AG04450 (cell line): ENCODE measurements around the gene DYNLRB1. TPM values are rescaled to one million over a fixed set of nuclear protein-coding genes. Genes with fewer than 3 reads are reported as not detected.
"Not testable (repeated sequence)": the region's sequence is repeated elsewhere in the genome, so short reads cannot be mapped to it uniquely, and the experiment has no call there.

Experiments used
- CTCF ChIA-PET: fragments of 300-600, 350-600 bp; formaldehyde crosslinking; extraction: SDS; loops from one replicate; lab custom pipeline; 2022; ENCODE audit warnings: antibody characterized with exemption, inconsistent platforms; lab: Charles Lee
- POLR2A ChIA-PET: fragments of 350-600 bp; formaldehyde crosslinking; extraction: SDS; loops from one replicate; lab custom pipeline; 2021; ENCODE audit warnings: antibody characterized with exemption, inconsistent platforms; lab: Yijun Ruan, JAX
- DNase-seq: peaks from one replicate; pipeline ENCODE4 v3.0.0-alpha.2; 2011; ENCODE audit warnings: low read depth, low spot score
- H3K27ac ChIP-seq: one replicate; pipeline ENCODE4 v1.5.1; 2012; ENCODE audit warnings: low read depth, low read length, control low read depth
- H3K27me3 ChIP-seq: one replicate; pipeline ENCODE4 v1.6.0; 2012; ENCODE audit warnings: low read length; ENCODE audit not compliant: control insufficient read depth, insufficient read depth
- H3K4me3 ChIP-seq: 2 replicates; pipeline ENCODE4 v1.5.1; 2011; ENCODE audit warnings: mild to moderate bottlenecking, low read depth, low read length, control low read depth
- H3K9me3 ChIP-seq: 2 replicates; pipeline ENCODE4 v1.5.1; 2012; ENCODE audit warnings: low read length; ENCODE audit not compliant: control insufficient read depth, insufficient read depth
- polyA plus RNA-seq: library from polyadenylated mRNA; depleted of rRNA; stranded (reverse); fragments of >200 nt; gene quantifications from 2 replicates; pipeline ENCODE4 v1.2.3, GENCODE V29; 2011
- TF ChIP-seq, protein P1 (sequence below): IDR thresholded peaks from 2 replicates; pipeline ENCODE4 v1.5.1; 2011; ENCODE audit warnings: low read depth, low read length, control low read depth, inconsistent platforms

DYNLRB1 gene
- polyA plus RNA-seq, 1 experiment: 256 TPM

DNA sequence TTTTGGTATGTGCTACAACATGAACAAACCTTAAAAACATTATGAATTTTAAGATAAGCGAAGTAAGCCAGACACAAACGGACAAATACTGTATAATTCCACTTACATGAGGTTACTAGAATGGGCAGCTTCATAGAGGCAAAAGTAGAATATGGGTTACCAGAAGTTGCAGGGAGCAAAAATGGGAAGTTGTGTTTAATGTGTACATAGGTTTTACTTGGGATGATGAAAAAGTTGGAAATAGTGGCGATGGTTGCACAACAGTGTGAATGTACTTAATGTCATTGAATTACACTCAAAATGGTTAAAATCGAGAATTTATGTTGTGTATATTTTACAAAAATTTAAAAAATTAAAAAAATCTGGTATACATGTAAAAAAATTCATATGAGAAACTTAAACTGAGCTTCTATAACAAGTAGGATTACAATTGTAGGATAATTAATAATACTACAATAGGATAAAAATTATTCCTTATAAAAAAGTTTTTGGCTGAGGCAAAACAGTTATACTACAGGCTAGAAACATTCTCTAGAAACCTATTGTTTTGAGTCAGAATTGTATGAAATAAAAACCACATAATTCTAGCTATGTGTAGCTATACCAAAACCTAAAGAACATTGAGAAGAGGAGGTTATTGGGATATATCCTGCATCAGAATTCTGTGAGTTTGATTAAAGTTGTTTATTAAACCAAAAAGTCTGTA lies 24.8 kb upstream of the DYNLRB1 start:
- Histone ChIP-seq H3K27ac (no peak overlapping the region), H3K4me3 (no peak overlapping the region), H3K9me3 (no peaks in the 10 kb centered on the region), H3K27me3 (no peaks in the 10 kb centered on the region)
- TF ChIP-seq, protein P1, sequence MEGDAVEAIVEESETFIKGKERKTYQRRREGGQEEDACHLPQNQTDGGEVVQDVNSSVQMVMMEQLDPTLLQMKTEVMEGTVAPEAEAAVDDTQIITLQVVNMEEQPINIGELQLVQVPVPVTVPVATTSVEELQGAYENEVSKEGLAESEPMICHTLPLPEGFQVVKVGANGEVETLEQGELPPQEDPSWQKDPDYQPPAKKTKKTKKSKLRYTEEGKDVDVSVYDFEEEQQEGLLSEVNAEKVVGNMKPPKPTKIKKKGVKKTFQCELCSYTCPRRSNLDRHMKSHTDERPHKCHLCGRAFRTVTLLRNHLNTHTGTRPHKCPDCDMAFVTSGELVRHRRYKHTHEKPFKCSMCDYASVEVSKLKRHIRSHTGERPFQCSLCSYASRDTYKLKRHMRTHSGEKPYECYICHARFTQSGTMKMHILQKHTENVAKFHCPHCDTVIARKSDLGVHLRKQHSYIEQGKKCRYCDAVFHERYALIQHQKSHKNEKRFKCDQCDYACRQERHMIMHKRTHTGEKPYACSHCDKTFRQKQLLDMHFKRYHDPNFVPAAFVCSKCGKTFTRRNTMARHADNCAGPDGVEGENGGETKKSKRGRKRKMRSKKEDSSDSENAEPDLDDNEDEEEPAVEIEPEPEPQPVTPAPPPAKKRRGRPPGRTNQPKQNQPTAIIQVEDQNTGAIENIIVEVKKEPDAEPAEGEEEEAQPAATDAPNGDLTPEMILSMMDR: no peak
- CTCF ChIA-PET: interaction anchor here (0.8 to 1.6 kb wide), 2 partner anchors 27 to 179 kb away, joined by 3 to 9 read pairs; no protein-coding TSS in a partner anchor
- POLR2A ChIA-PET: no interaction called here
- no peak for DNase-seq

DNA sequence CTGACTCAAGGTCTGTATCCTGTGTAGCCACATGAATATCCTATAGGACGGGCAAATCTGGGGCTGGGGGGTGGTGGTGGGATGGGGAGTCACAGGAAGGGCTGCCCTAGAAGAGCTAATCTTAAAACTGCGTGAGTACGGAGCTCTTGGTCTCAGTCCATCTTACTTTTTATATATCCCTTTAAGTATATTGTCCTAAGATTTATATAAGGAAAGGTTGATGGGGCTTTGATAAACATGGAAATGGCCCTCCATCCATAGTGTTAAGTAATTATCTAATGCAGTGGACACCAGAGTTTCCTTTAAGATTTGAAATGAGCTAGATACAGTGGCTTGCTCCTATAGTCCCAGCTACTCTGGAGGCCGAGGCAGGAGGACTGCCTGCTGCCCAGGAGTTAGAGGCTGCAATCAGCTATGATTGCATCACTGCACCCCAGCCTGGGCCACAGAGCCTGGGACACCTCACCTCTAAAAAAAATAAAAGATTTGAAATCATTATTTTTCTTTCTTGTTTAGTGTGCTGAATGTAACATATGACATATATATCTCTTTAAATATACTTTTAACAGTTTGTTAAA lies 24.2 kb upstream of the DYNLRB1 start:
- TF ChIP-seq, protein P1: no peak
- no peaks in the 10 kb centered on the region for H3K27me3 ChIP-seq
- H3K4me3 ChIP-seq: no peak overlapping the region
- no peak overlapping the region for H3K27ac ChIP-seq
- ChIA-PET POLR2A (no interaction called here), CTCF (interaction anchor here (0.8 to 1.6 kb wide), 2 partner anchors 28 to 179 kb away, joined by 3 to 9 read pairs; no protein-coding TSS in a partner anchor)
- no peaks in the 10 kb centered on the region for H3K9me3 ChIP-seq
- no peak for DNase-seq

DNA sequence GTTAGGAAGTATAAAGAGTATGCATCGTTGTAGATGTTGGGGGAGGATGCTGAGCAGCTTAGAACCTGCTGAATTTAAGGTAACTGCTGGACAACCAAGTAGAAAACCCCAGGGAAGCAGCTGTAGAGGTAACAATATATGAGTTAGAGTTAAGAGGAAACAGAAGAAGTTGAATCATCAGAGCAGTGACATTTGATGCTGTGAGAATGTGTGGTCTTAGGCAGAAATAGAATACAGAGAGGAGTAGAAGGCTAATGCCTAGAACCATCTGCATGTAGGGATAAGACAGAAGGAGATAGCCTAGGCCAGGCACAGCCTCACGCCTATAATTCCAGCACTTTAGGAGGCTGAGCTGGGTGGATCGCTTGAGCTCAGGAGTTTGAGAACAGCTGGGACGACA lies 22.6 kb upstream of the DYNLRB1 start:
- no peaks in the 10 kb centered on the region for H3K27me3 ChIP-seq
- DNase-seq: no peak
- POLR2A ChIA-PET: no interaction called here
- TF ChIP-seq, protein P1: no peak
- no peak overlapping the region for H3K4me3 ChIP-seq
- CTCF ChIA-PET: interaction anchor here (0.5 to 1.0 kb wide), 3 partner anchors 16 to 181 kb away, joined by 3 read pairs; no protein-coding TSS in a partner anchor
- no peaks in the 10 kb centered on the region for H3K9me3 ChIP-seq
- H3K27ac ChIP-seq: no peak overlapping the region

DNA sequence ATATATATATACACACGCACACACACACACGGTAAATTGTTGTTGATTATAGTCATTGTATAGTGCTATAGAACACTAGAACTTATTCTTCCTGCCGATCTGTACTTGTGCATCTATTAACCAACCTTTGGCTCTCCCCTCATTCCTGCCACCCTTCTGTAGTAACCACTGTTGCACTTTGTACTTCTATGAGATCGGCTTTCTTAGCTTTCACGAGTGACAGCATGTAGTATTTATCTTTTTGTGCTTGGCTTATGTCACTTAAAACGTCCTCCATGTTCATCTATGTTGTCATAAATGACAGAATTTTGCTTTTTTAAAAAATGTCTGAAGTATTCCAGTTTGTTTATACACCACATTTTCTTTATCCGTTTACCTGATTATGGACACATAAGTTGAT lies 20.9 kb upstream of the DYNLRB1 start:
- TF ChIP-seq, protein P1: no peak

DNA sequence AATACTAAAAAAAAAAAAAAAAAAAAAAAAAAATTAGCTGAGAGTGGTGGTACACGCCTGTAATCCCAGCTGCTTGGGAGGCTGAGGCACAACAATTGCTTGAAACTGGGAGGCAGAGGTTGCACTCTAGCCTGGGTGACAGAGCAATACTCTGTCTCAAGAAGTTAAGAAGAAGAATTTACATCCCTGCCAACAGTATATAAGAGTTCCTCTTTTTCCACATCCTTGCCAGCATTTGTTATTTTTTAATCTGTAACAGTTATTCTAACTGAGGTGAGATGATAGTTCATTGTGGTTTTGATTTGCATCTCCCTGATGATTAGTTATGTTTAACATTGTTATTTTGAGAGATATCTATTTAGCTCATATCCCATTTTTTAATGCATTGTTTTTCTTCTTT lies 20.3 kb upstream of the DYNLRB1 start:
- POLR2A ChIA-PET: no interaction called here
- no peak for DNase-seq
- Histone ChIP-seq H3K4me3 (no peak overlapping the region), H3K27ac (no peak overlapping the region), H3K9me3 (no peaks in the 10 kb centered on the region), H3K27me3 (no peaks in the 10 kb centered on the region)
- CTCF ChIA-PET: interaction anchor here (0.6 kb wide), 3 partner anchors 45 to 1181 kb away, joined by 3 to 5 read pairs (median 5); no protein-coding TSS in a partner anchor
- TF ChIP-seq, protein P1: no peak

More for the DNA sequence above, 20.9 kb upstream of the DYNLRB1 start:
- H3K4me3 ChIP-seq: no peak overlapping the region
- H3K27ac ChIP-seq: no peak overlapping the region
- H3K9me3 ChIP-seq: no peaks in the 10 kb centered on the region
- no peaks in the 10 kb centered on the region for H3K27me3 ChIP-seq
- ChIA-PET POLR2A (no interaction called here), CTCF (no interaction called here)
- DNase-seq: no peak

DNA sequence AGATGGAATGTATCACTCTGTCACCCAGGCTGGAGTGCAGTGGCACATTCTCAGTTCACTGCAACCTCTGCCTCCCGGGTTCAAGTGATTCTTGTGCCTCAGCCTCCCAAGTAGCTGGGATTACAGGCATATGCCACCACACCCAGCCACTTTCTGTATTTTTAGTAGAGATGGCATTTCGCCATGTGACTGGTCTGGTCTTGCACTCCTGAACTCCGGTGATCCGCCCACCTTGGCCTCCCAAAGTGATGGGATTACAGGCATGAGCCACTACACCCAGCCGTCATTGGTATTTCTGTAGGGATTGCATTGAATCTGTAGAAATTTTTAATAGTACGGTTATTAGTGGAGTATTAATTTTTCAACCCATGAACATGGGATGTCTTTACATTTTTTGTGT lies 18.6 kb upstream of the DYNLRB1 start:
- CTCF ChIA-PET: interaction anchor here (1.9 kb wide), 1 partner anchor 185 kb away, joined by 4 read pairs; no protein-coding TSS in a partner anchor
- H3K27ac ChIP-seq, DNase-seq, H3K27me3 ChIP-seq, H3K4me3 ChIP-seq, POLR2A ChIA-PET, H3K9me3 ChIP-seq: not testable (repeated sequence)
